HL-60 (cell line): Measurements from ENCODE around the gene PPP1R1C.

Experiments used
- DNase-seq, 2 experiments: peaks; one replicate each; pipeline ENCODE4 v3.0.0-alpha.2; 2010 to 2020; ENCODE audit warnings: low read depth in 1 of 2, low spot score in 1 of 2
- H3K27ac ChIP-seq: fragments of 250-450 bp; sonication (Bioruptor Pico); replicated peaks from 2 replicates; pipeline ENCODE4 v1.5.1; 2020; ENCODE audit warnings: mild to moderate bottlenecking, moderate library complexity
- H3K27me3 ChIP-seq: fragments of 250-450 bp; sonication (Bioruptor Pico); 2 replicates; pipeline ENCODE4 v1.5.1; 2021; ENCODE audit warnings: mild to moderate bottlenecking, moderate library complexity; ENCODE audit not compliant: insufficient read depth, poor library complexity, severe bottlenecking
- H3K4me3 ChIP-seq: replicated peaks from 2 replicates; pipeline ENCODE4 v1.5.1; 2011; ENCODE audit warnings: mild to moderate bottlenecking, control low read depth, low read length; ENCODE audit not compliant: insufficient read depth
- GABPA ChIP-seq: IDR thresholded peaks from 2 replicates; pipeline ENCODE4 v1.6.1; 2012; ENCODE audit warnings: low read depth
- POLR2AphosphoS5 ChIP-seq: IDR thresholded peaks from 2 replicates; pipeline ENCODE4 v1.6.1; 2012; ENCODE audit warnings: low read depth
- SPI1 ChIP-seq: IDR thresholded peaks from 2 replicates; pipeline ENCODE4 v1.6.1; 2012; ENCODE audit warnings: low read depth, mild to moderate bottlenecking, borderline replicate concordance
- TF ChIP-seq, protein P1 (sequence below): IDR thresholded peaks from one replicate; pipeline ENCODE4 v1.5.1; 2011; ENCODE audit warnings: low read length, control low read depth, inconsistent platforms; ENCODE audit not compliant: insufficient read depth
- TF ChIP-seq, protein P2 (sequence below): IDR thresholded peaks from 2 replicates; pipeline ENCODE4 v1.6.1; 2012; ENCODE audit warnings: low read depth; ENCODE audit not compliant: insufficient replicate concordance

PPP1R1C gene

DNA sequence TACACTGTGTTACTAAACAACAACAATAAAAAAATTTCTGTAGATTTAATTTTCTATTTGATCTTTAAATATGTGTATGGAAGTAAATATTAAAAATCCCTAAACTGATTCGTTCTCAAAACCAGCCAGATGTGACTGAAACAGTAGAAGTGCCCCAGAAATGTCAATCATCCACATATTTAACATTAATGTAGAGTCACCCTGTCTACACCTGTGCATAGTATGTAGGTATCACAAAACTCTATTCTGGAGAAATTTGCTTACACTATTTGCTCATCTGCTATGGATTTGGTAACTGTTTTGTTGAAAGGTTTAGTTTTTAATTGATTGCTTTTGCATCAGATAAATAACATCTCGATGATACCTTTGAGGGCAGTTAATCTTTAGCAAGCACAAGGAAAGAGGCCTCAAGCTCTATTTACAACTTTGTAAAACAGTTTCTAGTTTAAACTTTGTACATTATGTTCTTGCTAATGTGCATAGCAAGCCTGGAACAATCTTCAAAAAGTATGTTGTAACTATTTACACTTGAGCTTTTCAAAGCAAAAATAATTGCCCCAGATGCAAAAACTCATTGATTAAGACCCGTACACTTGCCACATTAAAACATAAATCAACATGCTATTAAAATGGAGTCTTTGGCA is 76.8 kb downstream of the PPP1R1C start:
- TF ChIP-seq, protein P1, sequence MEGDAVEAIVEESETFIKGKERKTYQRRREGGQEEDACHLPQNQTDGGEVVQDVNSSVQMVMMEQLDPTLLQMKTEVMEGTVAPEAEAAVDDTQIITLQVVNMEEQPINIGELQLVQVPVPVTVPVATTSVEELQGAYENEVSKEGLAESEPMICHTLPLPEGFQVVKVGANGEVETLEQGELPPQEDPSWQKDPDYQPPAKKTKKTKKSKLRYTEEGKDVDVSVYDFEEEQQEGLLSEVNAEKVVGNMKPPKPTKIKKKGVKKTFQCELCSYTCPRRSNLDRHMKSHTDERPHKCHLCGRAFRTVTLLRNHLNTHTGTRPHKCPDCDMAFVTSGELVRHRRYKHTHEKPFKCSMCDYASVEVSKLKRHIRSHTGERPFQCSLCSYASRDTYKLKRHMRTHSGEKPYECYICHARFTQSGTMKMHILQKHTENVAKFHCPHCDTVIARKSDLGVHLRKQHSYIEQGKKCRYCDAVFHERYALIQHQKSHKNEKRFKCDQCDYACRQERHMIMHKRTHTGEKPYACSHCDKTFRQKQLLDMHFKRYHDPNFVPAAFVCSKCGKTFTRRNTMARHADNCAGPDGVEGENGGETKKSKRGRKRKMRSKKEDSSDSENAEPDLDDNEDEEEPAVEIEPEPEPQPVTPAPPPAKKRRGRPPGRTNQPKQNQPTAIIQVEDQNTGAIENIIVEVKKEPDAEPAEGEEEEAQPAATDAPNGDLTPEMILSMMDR, result no peak
- no peak for TF ChIP-seq GABPA
- TF ChIP-seq, protein P2, sequence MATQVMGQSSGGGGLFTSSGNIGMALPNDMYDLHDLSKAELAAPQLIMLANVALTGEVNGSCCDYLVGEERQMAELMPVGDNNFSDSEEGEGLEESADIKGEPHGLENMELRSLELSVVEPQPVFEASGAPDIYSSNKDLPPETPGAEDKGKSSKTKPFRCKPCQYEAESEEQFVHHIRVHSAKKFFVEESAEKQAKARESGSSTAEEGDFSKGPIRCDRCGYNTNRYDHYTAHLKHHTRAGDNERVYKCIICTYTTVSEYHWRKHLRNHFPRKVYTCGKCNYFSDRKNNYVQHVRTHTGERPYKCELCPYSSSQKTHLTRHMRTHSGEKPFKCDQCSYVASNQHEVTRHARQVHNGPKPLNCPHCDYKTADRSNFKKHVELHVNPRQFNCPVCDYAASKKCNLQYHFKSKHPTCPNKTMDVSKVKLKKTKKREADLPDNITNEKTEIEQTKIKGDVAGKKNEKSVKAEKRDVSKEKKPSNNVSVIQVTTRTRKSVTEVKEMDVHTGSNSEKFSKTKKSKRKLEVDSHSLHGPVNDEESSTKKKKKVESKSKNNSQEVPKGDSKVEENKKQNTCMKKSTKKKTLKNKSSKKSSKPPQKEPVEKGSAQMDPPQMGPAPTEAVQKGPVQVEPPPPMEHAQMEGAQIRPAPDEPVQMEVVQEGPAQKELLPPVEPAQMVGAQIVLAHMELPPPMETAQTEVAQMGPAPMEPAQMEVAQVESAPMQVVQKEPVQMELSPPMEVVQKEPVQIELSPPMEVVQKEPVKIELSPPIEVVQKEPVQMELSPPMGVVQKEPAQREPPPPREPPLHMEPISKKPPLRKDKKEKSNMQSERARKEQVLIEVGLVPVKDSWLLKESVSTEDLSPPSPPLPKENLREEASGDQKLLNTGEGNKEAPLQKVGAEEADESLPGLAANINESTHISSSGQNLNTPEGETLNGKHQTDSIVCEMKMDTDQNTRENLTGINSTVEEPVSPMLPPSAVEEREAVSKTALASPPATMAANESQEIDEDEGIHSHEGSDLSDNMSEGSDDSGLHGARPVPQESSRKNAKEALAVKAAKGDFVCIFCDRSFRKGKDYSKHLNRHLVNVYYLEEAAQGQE, result no peak
- no peak overlapping the region for H3K27ac ChIP-seq
- H3K27me3 ChIP-seq, result no peaks in the 10 kb centered on the region
- no peak overlapping the region for H3K4me3 ChIP-seq
- DNase-seq, result no peak

DNA sequence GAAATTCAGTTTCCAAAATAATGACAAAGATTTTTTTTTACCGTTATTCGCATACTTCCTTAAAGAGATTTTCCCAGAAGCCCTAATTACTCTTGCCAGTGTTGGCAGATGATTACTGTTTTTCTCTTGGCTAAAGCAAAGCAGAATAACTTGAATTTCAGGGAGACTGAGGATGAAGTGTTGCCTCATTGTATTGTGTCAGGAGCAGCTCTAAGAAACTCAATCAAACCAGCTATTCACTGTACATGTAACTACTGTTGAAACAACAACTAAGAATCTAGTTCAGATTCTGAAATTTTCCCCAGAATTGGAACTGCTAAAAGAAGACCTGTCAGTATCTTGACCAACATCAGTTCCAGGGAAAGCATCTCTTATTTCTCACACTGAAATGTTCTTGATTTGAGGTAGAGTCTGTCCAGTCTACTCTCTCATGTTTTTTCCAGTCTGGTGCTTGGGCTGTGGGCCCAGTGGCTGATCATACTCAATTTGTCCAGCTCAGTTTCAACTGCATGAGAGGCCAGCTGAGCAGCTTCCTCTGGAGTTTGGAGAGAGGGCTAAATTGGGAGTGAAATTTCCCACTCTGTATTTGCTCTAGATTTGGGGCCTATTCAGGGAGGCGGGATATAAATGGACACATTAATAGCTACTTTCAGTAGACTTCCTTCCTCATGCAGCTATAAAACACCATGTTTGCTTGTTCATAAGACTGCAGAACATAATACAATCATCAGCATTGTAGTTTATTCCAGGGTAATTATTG is 78.5 kb downstream of the PPP1R1C start:
- Histone ChIP-seq H3K4me3 (no peak overlapping the region), H3K27me3 (no peaks in the 10 kb centered on the region), H3K27ac (no peak overlapping the region)
- TF ChIP-seq GABPA (no peak), SPI1 (no peak), POLR2AphosphoS5 (no peak)
- TF ChIP-seq, protein P2, result no peak
- TF ChIP-seq, protein P1, result no peak
- no peak for DNase-seq

DNA sequence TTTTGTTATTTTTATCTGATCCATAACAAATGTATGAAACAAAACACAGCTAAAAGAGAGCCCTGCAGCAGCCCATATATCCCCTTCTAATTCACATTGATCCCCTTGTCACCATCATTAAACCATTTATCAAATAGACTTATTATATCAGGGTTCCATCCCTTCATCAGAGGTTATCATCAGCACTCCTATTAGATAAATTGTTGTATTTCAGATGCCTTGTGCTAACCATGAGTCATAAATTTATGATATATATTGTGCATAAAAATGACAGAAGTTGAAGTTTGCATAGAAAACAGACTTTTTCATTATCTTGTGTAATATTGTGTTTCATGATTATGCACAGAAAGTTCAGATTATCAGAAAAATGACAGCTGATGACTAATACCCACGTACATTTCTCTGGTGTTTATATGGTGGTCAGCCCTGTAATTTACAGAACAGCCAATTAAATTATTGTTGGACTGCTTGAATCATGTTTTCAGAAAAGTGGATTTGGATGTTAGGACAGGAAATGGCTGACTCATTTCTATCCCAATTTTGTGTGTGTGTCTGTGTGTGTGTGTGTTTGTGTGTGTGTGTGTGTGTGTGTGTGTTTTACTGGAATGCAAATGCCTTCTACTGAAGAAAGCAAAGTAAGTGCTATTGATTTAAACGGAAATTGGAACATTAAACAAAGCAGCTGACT is 80.9 kb downstream of the PPP1R1C start:
- DNase-seq, result no peak
- Histone ChIP-seq H3K27me3 (no peaks in the 10 kb centered on the region), H3K4me3 (no peak overlapping the region), H3K27ac (no peak overlapping the region)
- TF ChIP-seq GABPA (no peak), POLR2AphosphoS5 (no peak)

DNA sequence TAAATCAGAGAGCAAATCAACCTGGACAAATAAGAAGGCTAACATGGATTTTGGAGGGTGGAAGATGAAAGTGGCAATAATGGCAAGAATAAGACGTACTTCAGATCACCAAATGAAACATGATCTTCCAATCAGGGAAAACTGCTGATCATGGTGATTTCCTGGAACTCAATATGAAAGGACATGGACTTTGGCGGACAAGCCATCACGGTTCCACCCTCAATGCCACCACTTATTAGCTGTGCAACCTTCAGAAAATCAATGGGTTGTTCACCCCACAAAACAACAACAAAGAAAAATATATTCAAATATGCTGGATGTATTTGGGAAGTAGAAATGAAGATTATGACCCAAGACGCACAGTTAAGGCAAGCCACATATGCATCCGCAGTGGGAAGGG is 81.7 kb downstream of the PPP1R1C start:
- no peak for TF ChIP-seq POLR2AphosphoS5
- TF ChIP-seq, protein P2, result no peak
- TF ChIP-seq, protein P1, result no peak
- no peak for TF ChIP-seq SPI1
- TF ChIP-seq GABPA, result no peak
- no peak overlapping the region for H3K27ac ChIP-seq
- no peak overlapping the region for H3K4me3 ChIP-seq
- DNase-seq, result no peak
- no peaks in the 10 kb centered on the region for H3K27me3 ChIP-seq
